ENCODE data around the gene RASSF3. TPM values are rescaled to one million over a fixed set of nuclear protein-coding genes. Genes with fewer than 3 reads are reported as not detected.
"Not testable (repeated sequence)": the region's sequence is repeated elsewhere in the genome, so short reads cannot be mapped to it uniquely, and the experiment has no call there.

Gene RASSF3
- total RNA-seq, 2 donors from 2014 or later, result 40.6 to 55.7 TPM

DNA sequence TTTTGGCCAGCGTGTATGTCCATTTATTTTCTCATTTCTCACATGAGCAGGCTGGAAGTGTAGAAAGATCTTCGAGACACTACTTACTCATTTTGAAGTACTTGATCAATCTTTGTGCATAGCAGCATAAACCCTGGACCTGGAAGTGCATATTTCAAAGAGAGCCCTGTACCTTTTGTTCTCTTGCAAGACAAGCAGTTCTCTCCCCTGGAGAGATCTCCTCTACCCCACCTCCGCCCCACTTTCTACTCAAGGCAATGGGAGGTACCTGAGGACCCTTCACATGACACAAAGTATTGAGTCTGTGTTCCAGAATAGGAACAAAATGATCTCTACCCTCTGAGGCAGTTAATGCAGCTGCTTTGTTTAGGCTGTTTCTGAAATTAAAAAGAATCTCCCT, 27.4 kb upstream of the RASSF3 start:
- Histone ChIP-seq H3K4me1 (replicated peaks) (peaks cover 4% of the 10 kb centered on the region), H3K27ac (no peak overlapping the region), H3K9me3 (no peaks in the 10 kb centered on the region), H3K4me3 (no peak overlapping the region), H3K27me3 (replicated peaks; ENCODE audit: insufficient read depth) (no peaks in the 10 kb centered on the region), H3K36me3 (no peaks in the 10 kb centered on the region)
- WGBS, result 81% methylated on average over 3 of the region's 3 CpGs
- intact Hi-C loops (cut with DNase I), result no loop called here
- DNase-seq (ENCODE audit: low spot score), result no peak
- TF ChIP-seq POLR2AphosphoS5 (IDR thresholded peaks at IDR 0.05), result no peak
- no peak for TF ChIP-seq POLR2A (IDR thresholded peaks at IDR 0.05)
- TF ChIP-seq, protein P1, sequence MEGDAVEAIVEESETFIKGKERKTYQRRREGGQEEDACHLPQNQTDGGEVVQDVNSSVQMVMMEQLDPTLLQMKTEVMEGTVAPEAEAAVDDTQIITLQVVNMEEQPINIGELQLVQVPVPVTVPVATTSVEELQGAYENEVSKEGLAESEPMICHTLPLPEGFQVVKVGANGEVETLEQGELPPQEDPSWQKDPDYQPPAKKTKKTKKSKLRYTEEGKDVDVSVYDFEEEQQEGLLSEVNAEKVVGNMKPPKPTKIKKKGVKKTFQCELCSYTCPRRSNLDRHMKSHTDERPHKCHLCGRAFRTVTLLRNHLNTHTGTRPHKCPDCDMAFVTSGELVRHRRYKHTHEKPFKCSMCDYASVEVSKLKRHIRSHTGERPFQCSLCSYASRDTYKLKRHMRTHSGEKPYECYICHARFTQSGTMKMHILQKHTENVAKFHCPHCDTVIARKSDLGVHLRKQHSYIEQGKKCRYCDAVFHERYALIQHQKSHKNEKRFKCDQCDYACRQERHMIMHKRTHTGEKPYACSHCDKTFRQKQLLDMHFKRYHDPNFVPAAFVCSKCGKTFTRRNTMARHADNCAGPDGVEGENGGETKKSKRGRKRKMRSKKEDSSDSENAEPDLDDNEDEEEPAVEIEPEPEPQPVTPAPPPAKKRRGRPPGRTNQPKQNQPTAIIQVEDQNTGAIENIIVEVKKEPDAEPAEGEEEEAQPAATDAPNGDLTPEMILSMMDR (IDR thresholded peaks at IDR 0.05), result no peak

GRCh38 chr12:64583395-64583770, 26.9 kb upstream of the RASSF3 start:
- intact Hi-C loops (cut with DNase I); H3K9me3 ChIP-seq; DNase-seq (ENCODE audit: low spot score); H3K4me3 ChIP-seq; H3K27me3 ChIP-seq (replicated peaks; ENCODE audit: insufficient read depth); H3K36me3 ChIP-seq; H3K4me1 ChIP-seq (replicated peaks): not testable (repeated sequence)
- 82% methylated on average over 7 of the region's 7 CpGs for WGBS
- peak overlapping the region in 1 of 2 donors; percentile 2 for H3K27ac ChIP-seq

GRCh38 chr12:64583771-64584421, 26.4 kb upstream of the RASSF3 start:
- DNase-seq (ENCODE audit: low spot score), result no peak
- TF ChIP-seq POLR2AphosphoS5 (IDR thresholded peaks at IDR 0.05), result peak; percentile 20
- TF ChIP-seq, protein P1 (IDR thresholded peaks at IDR 0.05), result no peak
- TF ChIP-seq POLR2A (IDR thresholded peaks at IDR 0.05), result no peak

DNA sequence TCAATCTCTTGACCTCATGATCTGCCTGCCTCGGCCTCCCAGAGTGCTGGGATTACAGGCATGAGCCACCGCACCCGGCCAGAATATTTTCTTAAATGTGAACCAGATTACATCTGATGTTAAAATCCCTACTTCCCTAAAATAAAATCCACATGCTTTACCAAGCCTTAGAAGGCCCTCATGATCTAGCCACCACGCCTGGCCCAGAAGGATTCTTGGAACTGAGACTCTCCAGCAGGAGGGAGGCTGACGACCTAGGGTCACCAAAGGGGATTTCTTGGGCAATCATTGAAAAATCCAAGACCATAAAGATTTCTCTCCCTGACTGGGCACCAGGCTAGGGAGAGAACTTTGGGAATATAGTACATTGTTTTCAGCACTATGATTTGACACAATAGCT, 25.2 kb upstream of the RASSF3 start:
- H3K4me3 ChIP-seq, result no peak overlapping the region
- peaks cover 4% of the 10 kb centered on the region for H3K4me1 ChIP-seq (replicated peaks)
- TF ChIP-seq, protein P1 (IDR thresholded peaks at IDR 0.05), result no peak
- TF ChIP-seq POLR2A (IDR thresholded peaks at IDR 0.05) (no peak), POLR2AphosphoS5 (IDR thresholded peaks at IDR 0.05) (no peak)
- no peaks in the 10 kb centered on the region for H3K27me3 ChIP-seq (replicated peaks; ENCODE audit: insufficient read depth)
- no peaks in the 10 kb centered on the region for H3K9me3 ChIP-seq
- 96% methylated on average over 5 of the region's 5 CpGs for WGBS
- H3K36me3 ChIP-seq, result no peaks in the 10 kb centered on the region
- no peak for DNase-seq (ENCODE audit: low spot score)
- H3K27ac ChIP-seq, result no peak overlapping the region
- intact Hi-C loops (cut with DNase I), result no loop called here

More at GRCh38 chr12:64583771-64584421, 26.4 kb upstream of the RASSF3 start:
- H3K4me1 ChIP-seq (replicated peaks), result peaks cover 4% of the 10 kb centered on the region
- no peaks in the 10 kb centered on the region for H3K9me3 ChIP-seq
- no peaks in the 10 kb centered on the region for H3K27me3 ChIP-seq (replicated peaks; ENCODE audit: insufficient read depth)
- no peaks in the 10 kb centered on the region for H3K36me3 ChIP-seq
- WGBS, result 15% methylated on average over 6 of the region's 6 CpGs
- H3K4me3 ChIP-seq, result no peak overlapping the region
- peak overlapping the region in 1 of 2 donors; percentile 2 for H3K27ac ChIP-seq
- intact Hi-C loops (cut with DNase I), result no loop called here

DNA sequence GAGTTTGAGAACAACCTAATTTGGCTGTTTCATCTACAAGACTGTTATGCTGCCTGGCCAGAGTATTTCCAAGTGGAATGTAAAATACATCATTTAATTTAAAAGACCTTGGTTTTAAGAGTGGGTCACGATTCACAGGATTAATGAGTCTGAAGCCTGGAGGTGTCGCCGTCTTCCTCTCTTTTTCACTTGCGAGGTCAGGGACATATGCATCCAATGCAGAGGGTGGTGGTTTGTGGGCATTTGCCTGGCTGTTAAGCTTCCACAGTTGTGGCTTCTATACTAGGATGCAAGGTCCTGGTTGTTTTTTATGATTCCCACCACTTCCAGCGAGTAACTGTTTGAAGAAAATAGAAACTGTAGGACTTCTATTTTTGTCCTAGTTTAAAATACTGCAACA, 22.8 kb upstream of the RASSF3 start:
- H3K27ac ChIP-seq, result no peak overlapping the region
- TF ChIP-seq, protein P1 (IDR thresholded peaks at IDR 0.05), result no peak
- TF ChIP-seq POLR2AphosphoS5 (IDR thresholded peaks at IDR 0.05) (no peak), POLR2A (IDR thresholded peaks at IDR 0.05) (no peak)
- DNase-seq (ENCODE audit: low spot score), result no peak
- H3K9me3 ChIP-seq, result no peaks in the 10 kb centered on the region
- intact Hi-C loops (cut with DNase I), result no loop called here
- WGBS, result 94% methylated on average over 5 of the region's 5 CpGs
- peaks cover 4% of the 10 kb centered on the region for H3K4me1 ChIP-seq (replicated peaks)
- no peaks in the 10 kb centered on the region for H3K36me3 ChIP-seq
- H3K27me3 ChIP-seq (replicated peaks; ENCODE audit: insufficient read depth), result no peaks in the 10 kb centered on the region
- H3K4me3 ChIP-seq, result no peak overlapping the region
